Ovary (tissue), 9 donors: ENCODE measurements around the gene NPPB. TPM values are rescaled to one million over a fixed set of nuclear protein-coding genes. Genes with fewer than 3 reads are reported as not detected.

Experiments used
- DNase-seq, 5 donors: peaks; one replicate each; pipeline ENCODE4 v3.0.0-alpha.2; 2019 to 2020
- H3K27ac ChIP-seq, 2 donors: fragments of 200-600 bp; one replicate each; pipeline versions ENCODE4 v1.5.1 to v1.8.0; 2019 to 2022
- H3K27me3 ChIP-seq: fragments of 200-600 bp; one replicate; pipeline ENCODE4 v1.8.0; 2022
- H3K36me3 ChIP-seq: fragments of 200-600 bp; sonication (generic); one replicate; pipeline ENCODE4 v1.5.1; 2019
- H3K4me1 ChIP-seq: one replicate; pipeline ENCODE4 v1.8.1; 2013; ENCODE audit warnings: mild to moderate bottlenecking, moderate library complexity; ENCODE audit not compliant: insufficient read depth
- H3K4me3 ChIP-seq: fragments of 200-600 bp; sonication (generic); one replicate; pipeline ENCODE4 v1.5.1; 2017
- H3K9me3 ChIP-seq, 2 donors: fragments of 200-600 bp in 1 of 2; sonication (generic) in 1 of 2; one replicate each; pipeline versions ENCODE4 v1.5.1 to v1.8.1; 2013 to 2019; ENCODE audit warnings: mild to moderate bottlenecking in 1 of 2, moderate library complexity in 1 of 2
- CTCF ChIP-seq, 3 donors: fragments of 450-650 bp in 2 of 3; fragments of 200-600 bp in 1 of 3; IDR thresholded peaks; one replicate each; pipeline versions ENCODE4 v1.5.1 to v1.8.0; 2016 to 2022; ENCODE audit warnings: antibody characterized with exemption in 3 of 3, mild to moderate bottlenecking in 1 of 3
- EP300 ChIP-seq: sonication (generic); formaldehyde crosslinking; IDR thresholded peaks from one replicate; pipeline ENCODE4 v1.6.1; 2017; ENCODE audit warnings: antibody characterized with exemption
- POLR2A ChIP-seq: fragments of 450-650 bp; IDR thresholded peaks from one replicate; pipeline ENCODE4 v1.6.1; 2017; ENCODE audit warnings: antibody characterized with exemption, mild to moderate bottlenecking, moderate library complexity
- WGBS, 3 donors: extraction: QIAGEN DNeasy Blood & Tissue Kit in 1 of 3; methylation state at CpG; one replicate each; pipeline versions ENCODE4 v1.1.5 to v1.1.7; 2013 to 2017; 5-methylcytosine and 5-hydroxymethylcytosine counted together
- intact Hi-C, 4 donors: fragments of 100-400 bp; cut with DNase I; formaldehyde crosslinking; loops; one replicate each; pipeline versions ENCODE4 v1.11.0 to v1.15.1; 2022 to 2023
- polyA plus RNA-seq, 2 donors: library from polyadenylated mRNA; stranded (reverse); fragments of 200-250 nt in 1 of 2; fragments of 350-450 nt in 1 of 2; fragmentation: Illumina TruSeq in 1 of 2; extraction: RNeasy Lipid Tissue Mini Kit (QIAGEN cat#74804) in 1 of 2; gene quantifications; one replicate each; pipeline ENCODE4 v1.2.3, GENCODE V29; 2013 to 2014
- total RNA-seq, 7 donors: library from RNA; depleted of rRNA in 2 of 7; stranded (reverse); fragments of >200 nt in 2 of 7; fragmentation: NEBNext Ultra II Directional in 3 of 7; extraction: Animal tissue kit (Norgen Biotek cat#: 25700) in 3 of 7; gene quantifications; one replicate each; pipeline versions ENCODE4 v1.1.0 to v1.2.4, GENCODE V29; 2016 to 2023
- donor health status: DM: no; HTN: no; CAD: no; lungs with moderate emphysema.
- donor health status: DM: no; HTN: no; CAD: no.
- donor health status: Bipolar disorder and iron deficiency.
- donor health status: DM: yes; HTN: yes; CAD: no.
- donor health status: DM: no; HTN: no; CAD: no.
- donor health status: DM: yes; HTN: yes; CAD: no.

The NPPB gene
- total and polyA plus RNA-seq, 9 donors, result 0.22 TPM; not detected in 8

- TF ChIP-seq EP300, result no peak
- H3K9me3 ChIP-seq, result no peaks in the 10 kb centered on the region
- H3K4me1 ChIP-seq, result no peaks in the 10 kb centered on the region
- DNase-seq, result no peak
- WGBS, 3 donors, result 36 to 48% (median 42%) methylated on average over 10 of the region's 10 CpGs
- intact Hi-C loops, result loop anchor here in 1 of 4 donors (10.0 kb wide), 1 partner anchor 237 kb away; no protein-coding TSS in a partner anchor
- H3K4me3 ChIP-seq, result no peak overlapping the region
- no peaks in the 10 kb centered on the region for H3K27me3 ChIP-seq
- H3K27ac ChIP-seq, result no peak overlapping the region
- H3K36me3 ChIP-seq, result no peaks in the 10 kb centered on the region
These were observed 1.4 kb downstream of the NPPB start for GRCh38 chr1:11857164-11857851.

- no peak overlapping the region for H3K27ac ChIP-seq
- intact Hi-C loops, result loop anchor here in 1 of 4 donors (10.0 kb wide), 1 partner anchor 238 kb away; no protein-coding TSS in a partner anchor
- 49 to 58% (median 53%) methylated on average over 3 of the region's 3 CpGs for WGBS, 3 donors
- H3K4me1 ChIP-seq, result no peaks in the 10 kb centered on the region
- TF ChIP-seq CTCF (IDR thresholded peaks at IDR 0.05), result no peak
- TF ChIP-seq POLR2A, result no peak
- no peak for TF ChIP-seq EP300
- DNase-seq, result no peak
- H3K4me3 ChIP-seq, result no peak overlapping the region
- H3K36me3 ChIP-seq, result no peaks in the 10 kb centered on the region
- H3K9me3 ChIP-seq, result no peaks in the 10 kb centered on the region
- H3K27me3 ChIP-seq, result no peaks in the 10 kb centered on the region
These were observed 2.0 kb downstream of the NPPB start for GRCh38 chr1:11856698-11857097.

GRCh38 chr1:11855430-11855829 is 3.3 kb downstream of the NPPB start:
- Histone ChIP-seq H3K9me3 (no peaks in the 10 kb centered on the region), H3K27ac (no peak overlapping the region), H3K4me3 (no peak overlapping the region), H3K36me3 (no peaks in the 10 kb centered on the region), H3K27me3 (no peaks in the 10 kb centered on the region), H3K4me1 (no peaks in the 10 kb centered on the region)
- intact Hi-C loops, result loop anchor here in 1 of 4 donors (10.0 kb wide), 1 partner anchor 239 kb away; no protein-coding TSS in a partner anchor
- no peak for TF ChIP-seq EP300
- TF ChIP-seq POLR2A, result no peak
- no peak for TF ChIP-seq CTCF (IDR thresholded peaks at IDR 0.05)
- 68 to 72% (median 69%) methylated on average over 8 of the region's 8 CpGs for WGBS, 3 donors
- no peak for DNase-seq

GRCh38 chr1:11854519-11854918 is 4.2 kb downstream of the NPPB start:
- no peaks in the 10 kb centered on the region for H3K4me1 ChIP-seq
- no peak overlapping the region for H3K4me3 ChIP-seq
- no peaks in the 10 kb centered on the region for H3K36me3 ChIP-seq
- intact Hi-C loops, result loop anchor here in 1 of 4 donors (10.0 kb wide), 1 partner anchor 240 kb away; no protein-coding TSS in a partner anchor
- TF ChIP-seq EP300 (no peak), POLR2A (no peak), CTCF (IDR thresholded peaks at IDR 0.05) (no peak)
- no peak overlapping the region for H3K27ac ChIP-seq
- H3K27me3 ChIP-seq, result no peaks in the 10 kb centered on the region
- no peak for DNase-seq
- 36 to 40% (median 40%) methylated on average over 8 of the region's 8 CpGs for WGBS, 3 donors
- H3K9me3 ChIP-seq, result no peaks in the 10 kb centered on the region

DNA sequence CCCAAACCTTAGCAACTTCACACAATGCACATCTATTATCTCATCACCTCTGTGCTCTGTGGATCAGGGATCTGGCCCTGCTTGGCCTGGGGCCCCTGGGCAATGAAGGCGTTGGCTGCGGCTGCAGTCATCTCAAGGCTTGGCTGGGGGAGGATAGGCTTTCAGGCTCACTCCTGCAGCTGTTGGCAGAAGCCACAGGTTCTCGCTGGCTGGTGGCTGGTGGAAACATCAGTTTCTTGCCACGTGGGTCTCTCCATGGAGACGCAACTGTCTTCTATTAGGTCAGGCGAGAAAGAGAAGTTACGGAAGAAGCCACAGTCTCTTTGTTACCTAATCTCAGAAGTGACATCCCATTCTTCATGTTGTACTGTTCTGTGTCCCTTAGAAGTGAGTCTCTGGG is 7.6 kb downstream of the NPPB start:
- Histone ChIP-seq H3K4me3 (no peak overlapping the region), H3K36me3 (no peaks in the 10 kb centered on the region), H3K27ac (no peak overlapping the region), H3K4me1 (no peaks in the 10 kb centered on the region), H3K9me3 (no peaks in the 10 kb centered on the region), H3K27me3 (no peaks in the 10 kb centered on the region)
- DNase-seq, result no peak
- 58 to 68% (median 59%) methylated on average over 7 of the region's 7 CpGs for WGBS, 3 donors
- intact Hi-C loops, result loop anchor here in 1 of 4 donors (10.0 kb wide), 1 partner anchor 244 kb away; no protein-coding TSS in a partner anchor
- no peak for TF ChIP-seq CTCF (IDR thresholded peaks at IDR 0.05)
- TF ChIP-seq POLR2A, result no peak
- TF ChIP-seq EP300, result no peak
